ENCODE measurements around the gene SLC2A4. TPM values are rescaled to one million over a fixed set of nuclear protein-coding genes. Genes with fewer than 3 reads are reported as not detected.

Gene SLC2A4
- polyA plus RNA-seq, 3 donors, result not detected

GRCh38 chr17:7328840-7329373 lies 47.4 kb downstream of the SLC2A4 start, which contains the start of gene NEURL4:
Gene NEURL4, minus strand, starts transcription at chr17:7329335. Its CDS starts 23 bp downstream, at chr17:7329312.
- DNase-seq, result no peak
- Histone ChIP-seq H2AFZ (ENCODE audit: insufficient read depth, low read depth, low read length, poor library complexity, severe bottlenecking) (peak within 1 kb of the TSS; percentile 91), H3K27me3 (ENCODE audit: control insufficient read depth in 2 of 2, insufficient read depth in 2 of 2, low read length in 2 of 2) (no peaks in the 10 kb centered on the region), H3K4me2 (replicated peaks; ENCODE audit: extremely low read depth, low read length, poor library complexity, severe bottlenecking) (peak within 1 kb of the TSS; percentile 99), H3K36me3 (replicated peaks in 1 of 2; ENCODE audit: control insufficient read depth in 1 of 2, insufficient read depth in 2 of 2, low read length in 2 of 2) (peaks cover 20 to 29% of the 10 kb centered on the region in 2 donors), H3K4me3 (replicated peaks in 1 of 3; ENCODE audit: low read depth in 2 of 3, low read length in 3 of 3) (peak within 1 kb of the TSS; percentile 80 to 91 (median 81)), H3K4me1 (ENCODE audit: control insufficient read depth in 1 of 2, insufficient read depth in 2 of 2, low read length in 2 of 2) (peaks cover 34 to 39% of the 10 kb centered on the region in 2 donors), H3K9ac (ENCODE audit: insufficient read depth, low read length, poor library complexity, severe bottlenecking) (peak within 1 kb of the TSS; percentile 66), H3K27ac (ENCODE audit: low read depth in 1 of 2, low read length in 2 of 2) (peak within 1 kb of the TSS; percentile 92), H3K79me2 (ENCODE audit: insufficient read depth, low read length) (peaks cover 18% of the 10 kb centered on the region), H4K20me1 (ENCODE audit: insufficient read depth, low read length) (peaks cover 6% of the 10 kb centered on the region), H3K9me3 (replicated peaks in 1 of 2; ENCODE audit: control insufficient read depth in 1 of 2, insufficient read depth in 1 of 2, low read length in 2 of 2) (no peaks in the 10 kb centered on the region)
- Mint-ChIP-seq H3K27ac (peak within 1 kb of the TSS; percentile 96 to 100 (median 98)), H3K4me3 (peak within 1 kb of the TSS; percentile 91 to 98), H3K27me3 (ENCODE audit: low read depth in 3 of 3) (peaks cover 0 to 6% (median 0%) of the 10 kb centered on the region in 3 donors), H3K36me3 (peaks cover 16 to 32% of the 10 kb centered on the region in 2 donors), H3K4me1 (peaks cover 36% of the 10 kb centered on the region), H3K9me3 (no peaks in the 10 kb centered on the region)
- WGBS (ENCODE audit: insufficient coverage), result 0% methylated on average over 44 of the region's 50 CpGs
- intact Hi-C loops (cut with micrococcal nuclease), result loop anchor here in 1 of 2 donors (2.0 to 10.0 kb wide), 3 partner anchors 20 to 246 kb away; partner anchors contain the start of gene CD68
- no peak for TF ChIP-seq CTCF (IDR thresholded peaks at IDR 0.05)

- Mint-ChIP-seq H3K27ac (peak overlapping the region; percentile 96 to 100 (median 98)), H3K27me3 (ENCODE audit: low read depth in 3 of 3) (peaks cover 0 to 6% (median 0%) of the 10 kb centered on the region in 3 donors), H3K4me3 (peak overlapping the region; percentile 91 to 98), H3K9me3 (no peaks in the 10 kb centered on the region), H3K36me3 (peaks cover 16 to 26% of the 10 kb centered on the region in 2 donors), H3K4me1 (peaks cover 36% of the 10 kb centered on the region)
- Histone ChIP-seq H3K4me3 (replicated peaks in 1 of 3; ENCODE audit: low read depth in 2 of 3, low read length in 3 of 3) (peak overlapping the region; percentile 80 to 91 (median 81)), H3K79me2 (ENCODE audit: insufficient read depth, low read length) (peaks cover 18% of the 10 kb centered on the region), H3K36me3 (replicated peaks in 1 of 2; ENCODE audit: control insufficient read depth in 1 of 2, insufficient read depth in 2 of 2, low read length in 2 of 2) (peaks cover 16 to 25% of the 10 kb centered on the region in 2 donors), H4K20me1 (ENCODE audit: insufficient read depth, low read length) (peaks cover under 1% of the 10 kb centered on the region), H3K27me3 (ENCODE audit: control insufficient read depth in 2 of 2, insufficient read depth in 2 of 2, low read length in 2 of 2) (no peaks in the 10 kb centered on the region), H3K4me1 (ENCODE audit: control insufficient read depth in 1 of 2, insufficient read depth in 2 of 2, low read length in 2 of 2) (peaks cover 34 to 39% of the 10 kb centered on the region in 2 donors), H2AFZ (ENCODE audit: insufficient read depth, low read depth, low read length, poor library complexity, severe bottlenecking) (peak overlapping the region; percentile 91), H3K27ac (ENCODE audit: low read depth in 1 of 2, low read length in 2 of 2) (peak overlapping the region; percentile 92), H3K9ac (ENCODE audit: insufficient read depth, low read length, poor library complexity, severe bottlenecking) (peak overlapping the region; percentile 66), H3K9me3 (replicated peaks in 1 of 2; ENCODE audit: control insufficient read depth in 1 of 2, insufficient read depth in 1 of 2, low read length in 2 of 2) (no peaks in the 10 kb centered on the region), H3K4me2 (replicated peaks; ENCODE audit: extremely low read depth, low read length, poor library complexity, severe bottlenecking) (peak overlapping the region; percentile 99)
- under 1% methylated on average over 37 of the region's 43 CpGs for WGBS (ENCODE audit: insufficient coverage)
- intact Hi-C loops (cut with micrococcal nuclease), result loop anchor here in 1 of 2 donors (2.0 to 10.0 kb wide), 3 partner anchors 21 to 245 kb away; partner anchors contain the start of gene CD68
- no peak for TF ChIP-seq CTCF (IDR thresholded peaks at IDR 0.05)
- peak; percentile 92 to 100 (median 99) for DNase-seq
These were observed 48.0 kb downstream of the SLC2A4 start for GRCh38 chr17:7329374-7329996.
